T-helper 2 cell treated with Interferon-gamma antibody and Interleukin-4, amounts not matched to agents 100 ng/mL and 5 ng/mL, for 36 hours (primary cell): ENCODE measurements around the gene PREX1. TPM values are rescaled to one million over a fixed set of nuclear protein-coding genes. Genes with fewer than 3 reads are reported as not detected.
"Not testable (repeated sequence)": the region's sequence is repeated elsewhere in the genome, so short reads cannot be mapped to it uniquely, and the experiment has no call there.

ENCODE experiments used
- intact Hi-C: fragments of 100-400 bp; cut with micrococcal nuclease; formaldehyde crosslinking; loops from one replicate; pipeline ENCODE4 v1.15.1; 2023
- total RNA-seq: library from RNA; stranded (reverse); gene quantifications from 2 replicates; pipeline ENCODE4 v1.2.3, GENCODE V29; 2022

The PREX1 gene
- total RNA-seq, 1 donor from 2014 or later, result 53.0 TPM

DNA sequence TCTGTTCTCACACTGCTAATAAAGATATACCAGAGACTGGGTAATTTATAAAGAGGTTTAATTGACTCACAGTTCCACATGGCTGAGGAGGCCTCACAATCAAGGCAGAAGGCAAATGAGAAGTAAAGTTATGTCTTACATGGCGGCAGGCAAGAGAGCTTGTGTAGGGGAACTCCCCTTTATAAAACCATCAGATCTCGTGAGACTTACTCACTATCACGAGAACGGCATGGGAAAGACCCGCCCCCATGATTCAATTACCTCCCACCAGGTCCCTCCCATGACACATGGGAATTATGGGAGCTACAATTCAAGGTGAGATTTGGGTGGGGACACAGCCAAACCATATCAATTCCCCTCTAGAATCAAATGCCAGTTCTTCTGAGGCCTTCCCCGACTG is 71.0 kb downstream of the PREX1 start:
- intact Hi-C loops, result not testable (repeated sequence)

GRCh38 chr20:48754292-48754691 is 73.5 kb downstream of the PREX1 start:
- intact Hi-C loops, result no loop called here

GRCh38 chr20:48752963-48753362 is 74.8 kb downstream of the PREX1 start:
- intact Hi-C loops, result no loop called here

DNA sequence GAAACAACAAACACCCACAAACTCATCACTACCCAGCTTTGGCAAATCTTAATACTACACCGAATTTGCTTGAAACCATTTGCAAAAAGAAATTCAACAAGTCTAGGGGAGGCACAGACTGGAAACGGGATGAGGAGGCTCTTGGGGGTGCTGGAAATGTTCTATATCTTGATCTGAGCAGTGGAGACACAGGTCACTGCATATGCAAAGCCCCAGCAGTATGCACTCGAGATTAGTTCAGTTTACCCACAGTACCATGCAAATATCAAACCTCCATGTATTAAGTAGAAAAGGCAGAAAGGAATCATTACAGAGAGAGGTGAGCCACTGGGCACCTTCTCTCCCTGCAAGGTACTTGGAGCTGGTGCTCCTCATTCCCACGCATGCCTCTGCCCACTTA is 75.9 kb downstream of the PREX1 start:
- intact Hi-C loops, result no loop called here

- intact Hi-C loops, result no loop called here
Observed at GRCh38 chr20:48750941-48751635, 76.7 kb downstream of the PREX1 start.

GRCh38 chr20:48750376-48750775 is 77.4 kb downstream of the PREX1 start:
- intact Hi-C loops, result no loop called here

DNA sequence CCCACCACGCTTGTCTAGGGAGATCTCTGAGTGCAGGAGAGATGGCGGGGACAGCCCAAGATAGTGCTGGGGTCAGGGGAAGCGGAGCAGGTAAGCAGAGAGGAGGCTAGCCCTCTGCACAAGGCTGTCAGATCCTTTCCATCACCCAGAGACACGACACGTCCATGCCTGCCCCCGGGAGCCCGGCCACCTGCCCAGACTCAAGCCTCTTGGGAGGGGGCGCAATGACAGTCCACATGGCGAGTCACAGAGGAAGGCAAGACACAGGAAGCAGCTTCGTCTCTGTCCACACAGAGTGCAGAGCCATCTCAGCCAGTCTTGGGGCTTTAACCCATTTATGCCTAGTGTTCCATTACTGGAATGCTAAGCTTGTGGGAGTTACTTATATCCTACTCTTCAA is 78.4 kb downstream of the PREX1 start:
- intact Hi-C loops, result no loop called here

GRCh38 chr20:48748556-48748955 is 79.2 kb downstream of the PREX1 start:
- intact Hi-C loops, result no loop called here

DNA sequence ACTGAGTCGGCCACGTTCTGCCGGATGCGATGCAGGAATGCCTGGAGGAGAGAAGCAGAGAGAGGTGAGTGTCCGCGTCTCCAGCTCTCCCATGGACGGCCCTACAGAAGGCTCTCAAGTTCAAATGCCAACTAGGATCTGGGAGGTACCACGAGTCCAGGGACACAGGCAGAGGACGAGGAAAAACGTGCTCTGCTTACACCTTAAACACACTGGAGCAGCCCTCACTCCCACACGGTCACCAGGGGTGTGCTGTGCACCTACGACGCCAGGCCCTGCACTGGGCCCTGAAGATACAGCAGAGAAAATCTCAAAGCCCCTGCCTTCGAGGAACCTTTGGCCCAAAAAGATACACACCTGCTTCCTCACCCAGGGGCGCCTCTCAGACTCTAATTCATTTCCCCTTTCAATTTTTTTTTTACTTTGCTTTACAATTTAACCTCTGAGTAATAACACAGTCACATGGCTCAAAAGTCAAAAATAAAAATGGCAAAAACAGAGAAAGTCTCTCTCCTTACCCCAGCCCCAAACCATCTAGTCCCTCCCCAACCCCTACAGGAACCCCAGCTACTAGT is 79.9 kb downstream of the PREX1 start:
- intact Hi-C loops, result no loop called here

GRCh38 chr20:48745330-48745729 is 82.5 kb downstream of the PREX1 start:
- intact Hi-C loops, result no loop called here

GRCh38 chr20:48744515-48744914 is 83.3 kb downstream of the PREX1 start:
- intact Hi-C loops, result no loop called here

DNA sequence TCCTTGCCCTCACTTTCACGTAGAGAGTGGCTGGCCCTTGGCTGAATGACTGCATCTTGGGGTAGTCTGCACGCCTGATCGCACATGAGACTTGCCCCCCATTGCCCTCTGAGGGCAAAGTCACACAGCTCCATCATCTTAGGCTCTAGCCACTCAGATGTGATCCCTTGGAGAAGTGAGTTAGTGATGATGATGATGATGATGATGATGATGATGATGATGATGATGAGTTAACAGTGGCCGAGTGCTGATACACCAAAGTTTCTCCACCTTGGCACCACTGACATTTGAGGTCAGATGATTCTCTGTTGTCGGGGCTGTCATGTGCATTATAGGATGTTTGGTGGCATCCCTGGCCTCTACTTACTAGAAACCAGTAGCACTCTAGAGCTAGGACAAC is 84.0 kb downstream of the PREX1 start:
- intact Hi-C loops, result no loop called here

DNA sequence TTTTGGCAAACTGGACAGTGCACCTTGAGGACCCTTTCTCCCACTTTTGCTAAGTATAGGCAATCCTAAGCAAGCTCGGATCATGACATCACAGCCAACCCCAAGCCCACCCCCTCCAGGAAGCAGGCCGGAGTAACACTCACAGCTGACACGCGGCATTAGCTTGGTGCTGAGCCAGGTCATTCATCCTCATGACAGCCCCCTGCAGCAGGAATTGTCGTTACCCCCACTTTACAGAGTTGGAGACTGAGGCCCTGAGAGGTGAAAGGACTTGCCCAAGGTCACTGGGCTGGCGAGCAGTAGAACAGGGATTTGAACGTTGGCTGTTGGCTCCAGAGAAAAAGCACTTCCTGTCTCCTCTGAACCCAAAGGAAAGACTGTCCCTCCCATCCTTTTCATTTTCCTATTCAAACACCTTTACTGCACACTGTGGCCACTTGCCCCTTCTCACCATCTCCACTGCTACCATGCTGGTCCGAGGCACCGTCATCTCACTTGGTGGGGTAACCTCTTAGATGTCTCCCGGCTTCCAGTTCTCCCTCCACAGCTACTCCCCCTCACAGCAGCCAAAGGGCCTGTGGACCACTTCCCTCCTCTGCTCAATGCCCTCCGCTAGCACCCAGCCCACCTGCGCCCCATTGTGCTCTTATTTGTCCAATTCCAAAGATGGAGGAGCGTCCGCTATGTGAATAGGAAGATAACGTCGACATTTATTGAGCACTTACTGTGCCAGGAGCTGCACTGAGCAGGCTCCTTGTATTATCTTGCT is 84.7 kb downstream of the PREX1 start:
- intact Hi-C loops, result no loop called here

GRCh38 chr20:48742233-48742632 is 85.6 kb downstream of the PREX1 start:
- intact Hi-C loops, result no loop called here

- intact Hi-C loops, result no loop called here
Observed at GRCh38 chr20:48741669-48742068, 86.1 kb downstream of the PREX1 start.

GRCh38 chr20:48740712-48741111 is 87.1 kb downstream of the PREX1 start:
- intact Hi-C loops, result no loop called here

DNA sequence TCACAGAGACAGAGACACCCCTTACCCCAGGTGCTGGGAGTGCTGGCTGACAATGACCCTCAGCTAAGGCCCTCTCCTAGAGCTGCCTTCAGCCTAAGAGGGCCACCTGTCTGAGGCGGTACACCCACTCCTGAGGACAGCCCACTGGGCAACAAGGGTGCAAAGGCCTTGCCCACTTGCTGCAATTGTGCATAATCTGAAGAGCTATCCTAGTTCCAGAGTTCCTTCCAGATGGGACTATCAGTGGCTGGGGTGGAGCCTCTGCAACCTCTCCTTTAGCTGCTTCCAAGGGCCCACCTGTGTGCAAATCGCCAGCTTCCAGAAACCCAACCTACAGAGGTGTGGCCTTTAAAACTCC is 87.5 kb downstream of the PREX1 start:
- intact Hi-C loops, result no loop called here

DNA sequence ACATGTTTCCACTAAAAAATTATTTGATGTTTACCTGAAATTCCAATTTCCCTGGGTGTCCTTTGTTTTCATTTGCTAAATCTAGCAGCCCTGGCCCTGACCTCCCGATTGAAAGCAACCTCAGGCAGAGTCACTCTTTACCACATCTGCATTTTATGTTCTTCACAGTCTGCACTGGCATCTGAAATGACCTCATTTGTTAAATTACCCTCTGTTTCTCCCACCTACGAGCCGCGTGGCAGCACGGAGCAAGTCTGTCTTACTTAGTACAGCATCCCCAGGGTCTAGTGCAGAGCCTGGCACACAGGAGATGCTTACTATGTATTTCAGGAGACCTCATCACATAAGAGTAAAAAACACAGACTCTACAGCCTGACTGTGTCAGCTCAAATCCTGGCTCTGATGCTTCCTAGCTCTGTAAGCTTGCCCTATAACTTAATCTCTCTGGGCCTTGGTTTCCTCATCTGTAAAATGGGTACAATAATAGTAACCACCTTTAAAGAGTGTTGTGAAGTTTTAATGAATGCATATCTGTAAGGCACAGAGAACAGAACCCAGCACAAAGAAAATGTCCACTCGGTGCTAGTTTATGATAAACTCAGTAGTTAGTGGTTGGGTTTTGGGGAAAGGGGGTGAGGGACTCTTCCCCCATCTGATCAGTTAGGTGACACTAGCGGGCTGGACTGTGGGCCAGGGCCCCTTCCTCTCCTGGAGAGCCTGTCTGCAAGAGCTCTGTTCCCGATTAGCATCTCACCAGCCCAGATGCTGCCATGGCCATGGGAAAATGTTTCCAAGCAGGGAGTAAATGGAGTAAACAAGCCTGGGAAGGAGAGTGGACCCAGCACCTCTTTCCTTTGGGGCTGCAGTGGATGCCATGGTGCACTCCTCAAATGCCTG is 88.2 kb downstream of the PREX1 start:
- intact Hi-C loops, result loop anchor here (1.0 to 5.0 kb wide), 4 partner anchors 21 to 83 kb away; no protein-coding TSS in a partner anchor

DNA sequence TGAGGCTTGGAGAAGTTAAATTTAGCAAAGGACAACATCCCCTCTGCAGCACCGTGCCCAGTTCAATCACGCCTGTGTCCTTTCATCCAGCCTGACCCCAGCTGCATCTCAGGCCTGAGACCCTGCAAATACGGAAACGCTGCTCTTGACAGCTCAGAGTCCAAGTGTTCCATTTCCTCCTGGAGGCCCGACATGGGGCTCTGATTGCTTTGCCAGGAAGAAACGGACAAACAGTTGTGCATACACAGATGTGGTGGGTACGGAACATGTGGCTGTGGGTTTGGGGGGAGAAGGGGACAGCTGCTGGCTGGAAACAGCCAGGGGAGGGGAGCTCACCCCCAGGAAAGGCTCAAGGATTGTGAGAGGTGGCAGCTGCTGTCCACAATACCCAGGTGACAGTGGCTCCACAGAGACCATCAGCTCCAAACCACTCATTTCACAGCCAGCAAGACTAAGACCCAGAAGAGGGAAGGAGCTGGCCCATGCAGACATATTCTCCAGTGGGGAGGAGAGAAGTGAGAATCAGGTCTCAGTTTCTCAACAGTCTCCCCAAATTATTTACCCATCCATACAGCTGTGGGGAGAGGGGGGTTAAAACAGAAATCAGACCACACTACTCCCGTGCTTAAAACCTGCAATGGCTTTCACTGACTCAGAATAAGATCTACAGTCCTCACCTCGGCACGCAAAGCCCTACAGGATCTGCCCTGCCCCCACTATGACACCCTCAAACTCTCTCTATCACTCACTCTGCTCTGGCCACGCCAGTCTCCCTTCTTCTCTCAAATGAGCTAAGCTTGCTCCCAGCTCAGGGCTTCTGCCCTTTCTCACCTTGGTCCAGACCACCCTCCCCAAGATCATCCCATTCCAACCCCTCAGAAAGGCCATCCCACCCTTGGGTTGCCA is 89.1 kb downstream of the PREX1 start:
- intact Hi-C loops, result loop anchor here (1.0 to 5.0 kb wide), 4 partner anchors 20 to 84 kb away; no protein-coding TSS in a partner anchor

DNA sequence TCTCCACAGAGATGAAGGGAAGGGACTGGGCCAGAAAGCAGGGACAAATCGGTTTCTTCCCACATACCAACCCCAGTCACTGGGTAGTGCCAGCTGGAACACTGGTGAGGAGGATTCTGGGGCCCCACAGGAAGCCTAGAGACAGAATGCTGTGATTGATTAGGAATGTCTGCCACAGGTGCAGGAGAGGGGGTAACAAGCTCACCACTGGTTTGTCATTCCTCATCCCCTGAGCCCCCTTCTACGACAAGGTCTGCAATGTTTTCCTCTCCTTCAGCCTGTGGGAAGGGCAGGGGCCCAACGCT is 89.8 kb downstream of the PREX1 start:
- intact Hi-C loops, result loop anchor here (2.0 to 5.0 kb wide), 3 partner anchors 19 to 84 kb away; no protein-coding TSS in a partner anchor
